Adrenal gland (tissue), 12 donors: ENCODE data around the gene ZMYND8. TPM values are rescaled to one million over a fixed set of nuclear protein-coding genes. Genes with fewer than 3 reads are reported as not detected.

ENCODE experiments used
- DNase-seq, 7 donors: peaks; one replicate each; pipeline ENCODE4 v3.0.0-alpha.2; 2019 to 2020
- H3K27ac ChIP-seq, 5 donors: fragments of 200-600 bp; sonication (generic) in 4 of 5; 1 replicate in 3 of 5; 2 replicates in 2 of 5; pipeline versions ENCODE4 v1.5.1 to v1.8.0; 2016 to 2020; ENCODE audit warnings: mild to moderate bottlenecking in 1 of 5
- H3K27me3 ChIP-seq: fragments of 200-600 bp; 2 replicates; pipeline ENCODE4 v1.8.0; 2021
- H3K36me3 ChIP-seq, 2 donors: fragments of 200-600 bp; replicated peaks in 1 of 2; 1 replicate in 1 of 2; 2 replicates in 1 of 2; pipeline versions ENCODE4 v1.5.1 to v1.8.0; 2018 to 2022
- H3K4me1 ChIP-seq, 2 donors: fragments of 200-600 bp; replicated peaks in 1 of 2; 1 replicate in 1 of 2; 2 replicates in 1 of 2; pipeline versions ENCODE4 v1.5.1 to v1.8.0; 2018 to 2021
- H3K4me3 ChIP-seq, 4 donors: fragments of 200-600 bp; sonication (generic) in 3 of 4; one replicate each; pipeline ENCODE4 v1.5.1; 2016 to 2018
- H3K9me3 ChIP-seq, 3 donors: fragments of 200-600 bp; sonication (generic) in 1 of 3; replicated peaks in 1 of 3; 1 replicate in 2 of 3; 2 replicates in 1 of 3; pipeline versions ENCODE4 v1.5.1 to v1.8.0; 2016 to 2021
- CTCF ChIP-seq, 6 experiments: fragments of 450-650 bp in 4 of 6; fragments of 200-600 bp in 2 of 6; sonication (generic) in 1 of 6; IDR thresholded peaks; 1 replicate in 5 of 6; 2 replicates in 1 of 6; pipeline versions ENCODE4 v1.5.1 to v1.8.0; 2016 to 2021; ENCODE audit warnings: antibody characterized with exemption in 6 of 6, mild to moderate bottlenecking in 2 of 6, moderate library complexity in 1 of 6
- POLR2A ChIP-seq, 2 donors: fragments of 450-650 bp; IDR thresholded peaks; one replicate each; pipeline ENCODE4 v1.6.1; 2017; ENCODE audit warnings: antibody characterized with exemption in 2 of 2, mild to moderate bottlenecking in 2 of 2, moderate library complexity in 1 of 2
- WGBS, 4 donors: extraction: QIAGEN DNeasy Blood & Tissue Kit in 2 of 4; methylation state at CpG; one replicate each; pipeline versions ENCODE4 v1.1.5 to v1.1.7; 2013 to 2017; 5-methylcytosine and 5-hydroxymethylcytosine counted together
- intact Hi-C, 2 donors: fragments of 100-400 bp; cut with DNase I; formaldehyde crosslinking; loops; one replicate each; pipeline versions ENCODE4 v1.14.1 to v1.15.0; 2022 to 2023
- polyA plus RNA-seq, 3 donors: library from polyadenylated mRNA; stranded (reverse); fragments of 200-250 nt in 2 of 3; fragments of 350-450 nt in 1 of 3; fragmentation: Illumina TruSeq in 1 of 3; extraction: RNeasy Lipid Tissue Mini Kit (QIAGEN cat#74804) in 1 of 3; gene quantifications; one replicate each; pipeline ENCODE4 v1.2.3, GENCODE V29; 2013 to 2014
- total RNA-seq, 9 donors: library from RNA; depleted of rRNA in 4 of 9; stranded (reverse); fragments of >200 nt in 4 of 9; fragments of 120-200 nt in 1 of 9; fragmentation: NEBNext Ultra II Directional in 1 of 9; extraction: Animal tissue kit (Norgen Biotek cat#: 25700) in 1 of 9; gene quantifications; one replicate each; pipeline versions ENCODE4 v1.1.0 to v1.2.4, GENCODE V29; 2013 to 2023
- donor health status: healthy with polysubstance abuse.
- donor health status: Bipolar disorder and iron deficiency.
- donor health status: DM: yes; HTN: yes; CAD: no.
- donor health status: DM: no; HTN: no; CAD: no.
- donor health status: DM: no; HTN: no; CAD: no.
- donor health status: DM: yes; HTN: yes; CAD: no.

The ZMYND8 gene
- total and polyA plus RNA-seq, 12 donors: 37.0 to 116 (median 67.2) TPM

GRCh38 chr20:47231382-47232039, 125.0 kb downstream of the ZMYND8 start:
- Histone ChIP-seq H3K9me3 (no peaks in the 10 kb centered on the region), H3K27ac (peak overlapping the region in 2 of 5 donors; percentile 11 to 48), H3K27me3 (no peaks in the 10 kb centered on the region), H3K4me1 (peaks cover 0 to 18% of the 10 kb centered on the region in 2 donors), H3K4me3 (no peak overlapping the region), H3K36me3 (peaks cover 0 to 81% of the 10 kb centered on the region in 2 donors)
- intact Hi-C loops: no loop called here
- 73 to 87% (median 82%) methylated on average over 16 of the region's 16 CpGs for WGBS, 4 donors
- TF ChIP-seq POLR2A (IDR thresholded peaks at IDR 0.05) (no peak), CTCF (IDR thresholded peaks at IDR 0.05) (no peak)
- DNase-seq: no peak

DNA sequence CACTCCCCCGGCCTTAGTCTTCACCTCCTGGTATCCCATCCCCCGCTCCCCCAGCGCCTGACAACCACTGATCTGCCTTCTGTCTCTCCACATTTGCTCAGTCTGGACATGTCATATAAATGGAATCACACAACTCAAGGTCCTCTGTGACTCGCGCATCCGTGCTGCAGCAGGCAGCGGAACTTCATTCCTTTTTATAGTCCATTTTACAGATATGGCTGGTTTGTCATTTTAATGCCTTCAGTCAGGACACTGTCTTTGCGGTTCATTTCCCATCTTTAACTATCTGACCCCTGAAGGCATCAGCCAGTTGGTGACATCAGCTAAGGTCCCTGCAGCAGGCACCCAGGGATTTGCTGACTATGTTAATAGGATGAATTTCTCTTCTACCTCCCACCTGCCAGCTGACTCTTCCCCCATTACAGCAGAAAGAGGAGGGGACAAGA, 125.7 kb downstream of the ZMYND8 start:
- H3K36me3 ChIP-seq: peaks cover 0 to 81% of the 10 kb centered on the region in 2 donors
- no peaks in the 10 kb centered on the region for H3K9me3 ChIP-seq
- TF ChIP-seq CTCF (IDR thresholded peaks at IDR 0.05): no peak
- TF ChIP-seq POLR2A (IDR thresholded peaks at IDR 0.05): no peak
- H3K27ac ChIP-seq: peak overlapping the region in 2 of 5 donors; percentile 11 to 48
- H3K4me1 ChIP-seq: peaks cover 0 to 18% of the 10 kb centered on the region in 2 donors
- H3K4me3 ChIP-seq: no peak overlapping the region
- no peaks in the 10 kb centered on the region for H3K27me3 ChIP-seq
- DNase-seq: peak in 3 of 7 donors; percentile 48 to 51 (median 48)
- 52 to 66% (median 57%) methylated on average over 8 of the region's 8 CpGs for WGBS, 4 donors
- intact Hi-C loops: no loop called here

GRCh38 chr20:47228654-47229053, 127.8 kb downstream of the ZMYND8 start:
- Histone ChIP-seq H3K4me1 (peaks cover 0 to 18% of the 10 kb centered on the region in 2 donors), H3K27ac (no peak overlapping the region), H3K27me3 (no peaks in the 10 kb centered on the region), H3K9me3 (no peaks in the 10 kb centered on the region), H3K36me3 (peaks cover 0 to 78% of the 10 kb centered on the region in 2 donors), H3K4me3 (no peak overlapping the region)
- DNase-seq: no peak
- 48 to 59% (median 55%) methylated on average over 5 of the region's 5 CpGs for WGBS, 4 donors
- intact Hi-C loops: no loop called here
- TF ChIP-seq CTCF (IDR thresholded peaks at IDR 0.05): no peak
- TF ChIP-seq POLR2A (IDR thresholded peaks at IDR 0.05): no peak

DNA sequence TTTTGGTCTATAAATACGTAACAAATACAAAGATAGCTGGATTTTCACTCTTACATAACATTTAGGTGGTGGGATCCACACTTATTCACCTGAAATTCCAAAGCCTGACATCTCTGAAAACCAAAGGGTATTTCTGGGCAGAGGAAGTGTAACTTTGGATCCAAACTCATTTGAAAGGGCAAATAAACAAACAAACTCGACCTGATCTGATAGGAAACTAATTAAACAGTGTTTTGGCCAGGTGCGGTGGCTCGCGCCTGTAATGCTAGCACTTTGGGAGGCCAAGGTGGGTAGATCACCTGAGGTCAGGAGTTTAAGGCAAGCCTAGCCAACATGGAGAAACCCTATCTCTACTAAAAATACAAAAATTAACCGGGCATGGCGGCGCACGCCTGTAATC, 128.9 kb downstream of the ZMYND8 start:
- H3K9me3 ChIP-seq: no peaks in the 10 kb centered on the region
- H3K4me3 ChIP-seq: no peak overlapping the region
- no peak for TF ChIP-seq CTCF (IDR thresholded peaks at IDR 0.05)
- no peak for TF ChIP-seq POLR2A (IDR thresholded peaks at IDR 0.05)
- peaks cover 0 to 79% of the 10 kb centered on the region in 2 donors for H3K36me3 ChIP-seq
- intact Hi-C loops: no loop called here
- DNase-seq: no peak
- H3K4me1 ChIP-seq: peaks cover 0 to 18% of the 10 kb centered on the region in 2 donors
- no peak overlapping the region for H3K27ac ChIP-seq
- no peaks in the 10 kb centered on the region for H3K27me3 ChIP-seq
- WGBS, 4 donors: 90 to 94% (median 92%) methylated on average over 9 of the region's 9 CpGs
